GM12865 (cell line): Measurements from ENCODE around the gene CSMD2.
A peak's percentile ranks its signal among the peaks of the same experiment; 100 is the strongest.

Source experiments
- DNase-seq: peaks from one replicate; pipeline ENCODE4 v3.0.0; 2010; ENCODE audit warnings: low read depth
- H3K4me3 ChIP-seq: 2 replicates; pipeline ENCODE4 v1.5.1; 2011; ENCODE audit warnings: mild to moderate bottlenecking, low read depth, low read length, control low read depth
- CTCF ChIP-seq: IDR thresholded peaks from 2 replicates; pipeline ENCODE4 v1.5.1; 2011; ENCODE audit warnings: low read length, control low read depth, low read depth, inconsistent platforms; ENCODE audit not compliant: insufficient read depth; ENCODE audit errors: missing control alignments

CSMD2 gene

GRCh38 chr1:34127006-34128000 lies 37.7 kb downstream of the CSMD2 start:
- no peak for DNase-seq
- no peak overlapping the region for H3K4me3 ChIP-seq
- TF ChIP-seq CTCF, result no peak

- no peak for DNase-seq
- no peak overlapping the region for H3K4me3 ChIP-seq
- no peak for TF ChIP-seq CTCF
Observed at GRCh38 chr1:34126486-34126885, 38.5 kb downstream of the CSMD2 start.

DNA sequence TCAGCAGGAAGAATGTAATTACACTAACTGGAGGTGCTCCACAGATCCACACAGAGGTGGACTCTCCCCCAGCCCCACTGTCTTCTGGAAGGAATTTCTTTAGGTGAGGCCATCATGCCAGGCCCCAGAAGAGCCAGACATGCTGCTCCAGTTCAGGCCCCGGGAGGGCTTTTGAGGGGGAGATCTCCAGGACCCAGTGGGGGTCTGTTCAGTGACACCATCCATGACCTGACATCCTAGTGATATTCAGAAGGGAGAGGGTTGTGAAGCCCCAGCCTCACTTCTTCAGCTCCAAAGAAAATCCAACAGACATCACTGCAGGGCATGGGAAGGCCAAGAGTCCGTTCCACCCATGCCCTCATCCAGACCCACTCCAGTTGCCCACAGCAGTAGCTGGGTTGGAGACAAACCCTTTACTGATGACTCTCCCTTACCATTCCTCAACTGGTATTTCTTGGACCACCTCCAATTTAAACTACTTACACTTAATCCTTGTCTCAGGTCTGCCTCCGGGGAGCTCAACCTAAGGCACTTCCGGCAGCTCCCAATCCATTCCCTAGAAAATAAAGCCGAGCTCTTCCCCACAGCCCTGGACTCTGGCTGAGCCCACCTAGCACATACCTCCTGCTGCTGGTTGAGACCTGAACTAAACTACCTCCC lies 39.2 kb downstream of the CSMD2 start:
- H3K4me3 ChIP-seq, result no peak overlapping the region
- no peak for TF ChIP-seq CTCF
- no peak for DNase-seq

GRCh38 chr1:34122080-34122932 lies 42.7 kb downstream of the CSMD2 start:
- H3K4me3 ChIP-seq, result no peak overlapping the region
- no peak for DNase-seq
- no peak for TF ChIP-seq CTCF

DNA sequence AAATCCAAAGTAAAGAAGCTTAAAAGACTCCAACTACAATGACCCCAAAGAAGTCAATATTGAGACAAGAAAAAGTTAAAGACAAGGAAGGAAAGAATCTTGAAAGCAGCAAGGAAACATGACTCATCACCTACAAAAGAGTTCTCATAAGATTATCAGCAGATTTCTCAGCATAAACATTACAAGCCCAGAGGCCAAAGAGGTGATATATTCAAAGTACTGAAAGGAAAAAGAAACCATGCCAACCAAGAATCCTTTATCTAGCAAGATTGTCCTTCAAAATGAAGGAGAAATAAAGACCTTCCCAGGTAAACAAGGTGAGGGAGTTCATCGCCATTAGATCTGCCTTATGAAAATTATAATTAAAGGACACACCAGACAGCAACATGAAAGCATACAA lies 49.8 kb downstream of the CSMD2 start:
- TF ChIP-seq CTCF, result no peak
- H3K4me3 ChIP-seq, result no peak overlapping the region
- DNase-seq, result no peak

- DNase-seq, result peak; percentile 34
- H3K4me3 ChIP-seq, result no peak overlapping the region
- peak; percentile 36 for TF ChIP-seq CTCF
Observed at GRCh38 chr1:34113887-34114286, 51.1 kb downstream of the CSMD2 start.
